ENCODE results near the gene GOLGA8A. TPM values are rescaled to one million over a fixed set of nuclear protein-coding genes. Genes with fewer than 3 reads are reported as not detected.

GOLGA8A gene
- polyA plus RNA-seq, 2 of the 4 experiments (the other 2 are of a cell fraction): 11.7 to 15.6 TPM

GRCh38 chr15:34439878-34440277, 2.3 kb upstream of the GOLGA8A start (continued):
- TF ChIP-seq MAFK (IDR thresholded peaks at IDR 0.05; ENCODE audit: partially characterized antibody) (no peak), JUN (IDR thresholded peaks at IDR 0.05) (no peak), RAD21 (conservative IDR thresholded peaks at IDR 0.05 in 1 of 2, IDR thresholded peaks at IDR 0.05 in 1 of 2) (no peak), SREBF2 (IDR thresholded peaks at IDR 0.05) (no peak)

- 34% methylated on average over 55 of the region's 70 CpGs for WGBS (ENCODE audit: missing lambda C conversion rate)
- no peak for FAIRE-seq
- POLR2A ChIA-PET: interaction anchor here (1.1 kb wide), 1 partner anchor 147 kb away, joined by 7 read pairs; the partner anchor contains the start of gene GOLGA8B
These were observed 609 bp downstream of the GOLGA8A start for GRCh38 chr15:34436956-34437442.

GRCh38 chr15:34436126-34436955, 1.3 kb downstream of the GOLGA8A start:
- POLR2A ChIA-PET: interaction anchor here (1.1 kb wide), 1 partner anchor 147 kb away, joined by 7 read pairs; the partner anchor contains the start of gene GOLGA8B
- Histone ChIP-seq H3K4me2 (peak overlapping the region; percentile 70), H3K27ac (peak overlapping the region in 1 of 2 experiments; percentile 75; a peak in 1 of 6 replicates), H3K4me3 (peak overlapping the region; percentile 46), H3K9me3 (no peaks in the 10 kb centered on the region), H3K4me1 (no peaks in the 10 kb centered on the region)
- DNase-seq (ENCODE audit: low read depth in 1 of 2, low spot score in 1 of 2) (no peak), ATAC-seq (peak; percentile 22 to 39; a peak in 4 of 6 replicates), FAIRE-seq (no peak)
- CTCF ChIA-PET: no interaction called here
- WGBS (ENCODE audit: missing lambda C conversion rate): 81% methylated on average over 30 of the region's 31 CpGs
- TF ChIP-seq ATOH8 (CRISPR knock-in tag; IDR thresholded peaks at IDR 0.05; ENCODE audit: low read depth) (no peak), CEBPB (IDR thresholded peaks at IDR 0.05) (no peak), RCOR1 (IDR thresholded peaks at IDR 0.05; ENCODE audit: low read depth, low read length) (no peak), HOXB13 (CRISPR knock-in tag; IDR thresholded peaks at IDR 0.05; ENCODE audit: low read depth) (no peak), ZNF302 (CRISPR knock-in tag; IDR thresholded peaks at IDR 0.05) (no peak), MAX (IDR thresholded peaks at IDR 0.05) (no peak), FOSB (CRISPR knock-in tag; IDR thresholded peaks at IDR 0.05) (no peak), PBX3 (IDR thresholded peaks at IDR 0.05) (no peak), ZC3H11A (IDR thresholded peaks at IDR 0.05) (no peak), TP53 (CRISPR knock-in tag; IDR thresholded peaks at IDR 0.05) (no peak)

More at GRCh38 chr15:34436956-34437442, 609 bp downstream of the GOLGA8A start:
- ATAC-seq (peak; percentile 54 to 73), DNase-seq (ENCODE audit: low read depth in 1 of 2, low spot score in 1 of 2) (no peak)
- no peaks in the 10 kb centered on the region for H3K4me1 ChIP-seq
- TF ChIP-seq EHF (CRISPR knock-in tag; IDR thresholded peaks at IDR 0.05): no peak
- TF ChIP-seq TFCP2L1 (CRISPR knock-in tag; IDR thresholded peaks at IDR 0.05): no peak
- TF ChIP-seq CEBPB (IDR thresholded peaks at IDR 0.05): no peak
- TF ChIP-seq RCOR1 (IDR thresholded peaks at IDR 0.05; ENCODE audit: low read depth, low read length): no peak
- TF ChIP-seq MAZ (IDR thresholded peaks at IDR 0.05; ENCODE audit: borderline replicate concordance, low read depth, low read length): no peak
- no peak for TF ChIP-seq JUNB (IDR thresholded peaks at IDR 0.05)
- TF ChIP-seq ZFP36 (IDR thresholded peaks at IDR 0.05; ENCODE audit: borderline replicate concordance, partially characterized antibody): no peak
- TF ChIP-seq FOSL2 (IDR thresholded peaks at IDR 0.05): no peak
- TF ChIP-seq FOSL2 (CRISPR knock-in tag; IDR thresholded peaks at IDR 0.05): no peak
- TF ChIP-seq POLR2A (IDR thresholded peaks at IDR 0.05; ENCODE audit: low read length): no peak
- no peak for TF ChIP-seq NPAS2 (CRISPR knock-in tag; IDR thresholded peaks at IDR 0.05; ENCODE audit: borderline replicate concordance)
- no peak for TF ChIP-seq KDM1A (IDR thresholded peaks at IDR 0.05; ENCODE audit: low read depth)
- no peak for TF ChIP-seq TP53 (CRISPR knock-in tag; IDR thresholded peaks at IDR 0.05)
- TF ChIP-seq HOXA7 (CRISPR knock-in tag; IDR thresholded peaks at IDR 0.05): no peak
- TF ChIP-seq BCL3 (IDR thresholded peaks at IDR 0.05): no peak
- TF ChIP-seq FOXS1 (CRISPR knock-in tag; IDR thresholded peaks at IDR 0.05): no peak
- no peak for TF ChIP-seq CHD4 (IDR thresholded peaks at IDR 0.05; ENCODE audit: borderline replicate concordance)
- TF ChIP-seq CTCF (IDR thresholded peaks at IDR 0.05): no peak
- peak overlapping the region in 1 of 2 experiments; percentile 75; a peak in 3 of 6 replicates for H3K27ac ChIP-seq
- H3K4me2 ChIP-seq: peak overlapping the region; percentile 70
- H3K9me3 ChIP-seq: no peaks in the 10 kb centered on the region
- H3K4me3 ChIP-seq: peak overlapping the region; percentile 46
- CTCF ChIA-PET: no interaction called here
